ENCODE measurements around the gene FAM236B.
"Not testable (repeated sequence)": the region's sequence is repeated elsewhere in the genome, so short reads cannot be mapped to it uniquely, and the experiment has no call there.

Gene FAM236B

GRCh38 chrX:72782560-72782959 lies at the start of gene FAM236B:
FAM236B (minus strand) TSS chrX:72782660; CDS start chrX:72782560, 100 bp downstream.
- not testable (repeated sequence) for DNase-seq

GRCh38 chrX:72830701-72831100 lies 48.2 kb upstream of the FAM236B start:
- not testable (repeated sequence) for DNase-seq

- DNase-seq = not testable (repeated sequence)
Observed at GRCh38 chrX:72808110-72808509, 25.6 kb upstream of the FAM236B start, which contains the start of gene FAM236D. FAM236D (minus strand) TSS chrX:72808210; CDS start chrX:72808110, 100 bp downstream.

GRCh38 chrX:72790390-72790789 lies 7.9 kb upstream of the FAM236B start:
- DNase-seq = not testable (repeated sequence)

- not testable (repeated sequence) for DNase-seq
Observed at GRCh38 chrX:72788142-72788541, 5.7 kb upstream of the FAM236B start.

DNA sequence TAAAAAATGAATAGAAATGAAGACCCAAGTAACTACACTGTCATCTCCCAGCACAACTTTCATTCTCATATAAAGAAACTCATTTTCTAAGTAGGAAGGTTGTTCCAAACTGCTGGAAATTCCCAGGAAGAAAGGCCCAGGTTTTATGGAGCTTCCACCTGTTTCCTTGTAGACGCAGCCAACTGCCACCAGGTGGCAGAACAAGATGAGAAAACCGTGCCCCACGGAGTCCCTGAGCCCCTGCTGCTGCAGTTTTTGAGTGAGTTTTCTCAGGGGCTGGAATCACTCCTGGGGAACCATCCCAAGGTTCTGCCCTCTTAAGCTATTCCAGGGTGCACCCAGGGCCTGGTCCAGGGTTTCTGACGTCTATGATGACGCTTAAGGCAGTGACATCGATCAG lies 1.5 kb upstream of the FAM236B start:
- not testable (repeated sequence) for DNase-seq

GRCh38 chrX:72783365-72783936 lies 991 bp upstream of the FAM236B start:
- not testable (repeated sequence) for DNase-seq

GRCh38 chrX:72778146-72778545 lies 4.3 kb downstream of the FAM236B start:
- not testable (repeated sequence) for DNase-seq

- not testable (repeated sequence) for DNase-seq
Observed at GRCh38 chrX:72777467-72777790, 5.0 kb downstream of the FAM236B start.

GRCh38 chrX:72776653-72777466 lies 5.6 kb downstream of the FAM236B start, which contains the start of gene DMRTC1B:
DMRTC1B (plus strand) TSS chrX:72776890; CDS start chrX:72845136, 68,246 bp downstream.
- DNase-seq = not testable (repeated sequence)

GRCh38 chrX:72760454-72760853 lies 22.0 kb downstream of the FAM236B start:
- not testable (repeated sequence) for DNase-seq

DNA sequence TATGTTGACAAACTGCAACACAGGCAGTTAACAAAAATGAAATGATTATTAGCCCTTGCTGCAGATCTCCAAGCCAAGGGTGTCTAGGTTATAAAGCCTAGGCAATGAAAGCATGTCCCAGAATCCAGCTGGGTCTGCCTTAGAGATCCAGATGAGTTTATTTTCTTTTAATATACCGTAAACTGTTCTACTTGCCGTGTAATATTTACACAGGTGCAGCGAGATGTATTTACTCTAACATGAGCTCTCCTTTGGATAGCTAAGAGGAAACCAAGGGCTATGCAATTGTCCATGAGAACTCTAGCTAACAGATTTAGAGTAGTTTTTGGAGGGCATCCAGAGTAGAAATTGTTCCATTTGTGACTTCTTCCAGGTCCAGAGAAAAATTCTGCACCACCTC lies 33.9 kb downstream of the FAM236B start:
- DNase-seq = not testable (repeated sequence)

- DNase-seq = not testable (repeated sequence)
Observed at GRCh38 chrX:72745546-72745945, 36.9 kb downstream of the FAM236B start.

DNA sequence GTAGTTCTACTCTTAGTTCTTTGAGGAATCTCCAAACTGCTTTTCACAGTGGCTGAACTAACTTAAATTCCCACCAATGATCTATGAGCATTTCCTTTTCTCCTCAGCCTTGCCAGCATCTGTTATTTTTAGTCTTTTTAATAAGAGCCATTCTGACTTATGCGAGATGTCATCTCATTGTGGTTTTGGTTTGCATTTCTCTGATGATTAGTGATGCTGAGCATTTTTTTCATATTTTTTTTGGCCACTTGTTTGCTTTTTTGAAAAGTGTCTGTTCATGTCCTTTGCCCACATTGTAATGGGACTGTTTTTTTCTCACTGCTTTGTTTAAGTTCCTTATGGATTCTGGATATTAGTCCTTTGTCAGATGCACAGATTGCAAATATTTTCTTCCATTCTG lies 46.9 kb downstream of the FAM236B start:
- DNase-seq = no peak

DNA sequence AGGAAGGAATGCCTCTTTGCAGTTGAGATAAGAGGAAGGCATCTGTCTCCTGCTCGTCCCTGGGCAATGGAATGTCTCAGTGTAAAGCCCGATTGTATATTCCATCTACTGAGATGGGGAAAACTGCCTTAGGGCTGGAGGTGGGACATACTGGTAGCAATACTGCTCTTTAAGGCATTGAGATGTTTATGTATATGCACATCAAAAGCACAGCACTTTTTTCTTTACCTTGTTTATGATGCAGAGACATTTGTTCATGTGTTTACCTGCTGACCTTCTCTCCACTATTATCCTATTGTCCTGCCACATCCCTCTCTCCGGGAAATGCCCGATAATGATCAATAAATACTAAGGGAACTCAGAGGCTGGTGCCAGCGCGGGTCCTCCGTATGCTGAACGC lies 48.8 kb downstream of the FAM236B start:
- not testable (repeated sequence) for DNase-seq
